ENCODE results near the gene KSR2. TPM values are rescaled to one million over a fixed set of nuclear protein-coding genes. Genes with fewer than 3 reads are reported as not detected.

The KSR2 gene
- total and polyA plus RNA-seq, 2 of the 4 experiments (the other 2 are of a cell fraction): not detected

DNA sequence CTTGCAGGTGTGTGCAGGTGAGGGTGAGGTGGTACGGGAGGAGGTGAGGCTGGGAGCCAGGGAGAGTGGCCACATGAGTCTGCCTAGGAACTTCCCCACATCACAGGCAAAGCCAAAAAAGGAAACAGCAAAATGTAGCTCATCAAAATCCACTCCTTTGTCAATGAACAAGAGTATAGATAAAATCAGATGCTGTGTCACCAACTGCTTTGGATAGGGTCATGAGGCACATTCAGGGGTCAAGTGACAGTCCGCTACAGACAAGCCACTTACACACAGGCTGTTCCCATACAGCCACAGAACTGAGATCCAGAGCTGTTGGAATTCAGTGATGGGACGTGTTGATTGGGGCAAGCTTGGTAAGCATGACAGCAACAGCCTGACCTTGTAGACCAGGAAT, 507.1 kb downstream of the KSR2 start:
- Histone ChIP-seq H3K9me3 (ENCODE audit: control insufficient read depth, insufficient read depth, low read length) (peaks cover 46% of the 10 kb centered on the region), H2AK9ac (replicated peaks; ENCODE audit: low read depth, low read length, poor library complexity) (no peak overlapping the region), H3K4ac (ENCODE audit: low read depth, low read length) (no peak overlapping the region), H4K91ac (ENCODE audit: insufficient read depth, low read depth, low read length) (no peak overlapping the region), H4K8ac (ENCODE audit: low read depth in 2 of 2, low read length in 2 of 2) (no peak overlapping the region), H3K23ac (ENCODE audit: low read depth, low read length) (no peak overlapping the region), H3K36me3 (ENCODE audit: control insufficient read depth, insufficient read depth, low read length) (no peaks in the 10 kb centered on the region), H2BK5ac (ENCODE audit: low read depth, low read length, poor library complexity, severe bottlenecking) (no peak overlapping the region), H2BK20ac (ENCODE audit: low read depth, low read length) (no peak overlapping the region), H3K27me3 (ENCODE audit: control insufficient read depth, insufficient read depth, low read length) (no peaks in the 10 kb centered on the region), H3K18ac (ENCODE audit: low read depth, low read length) (no peak overlapping the region), H2BK120ac (ENCODE audit: low read depth, low read length) (no peak overlapping the region), H2AFZ (replicated peaks; ENCODE audit: low read length, poor library complexity) (no peak overlapping the region), H3K56ac (ENCODE audit: extremely low read depth, insufficient read depth, low read length) (no peak overlapping the region), H3K4me3 (ENCODE audit: insufficient read depth, low read depth, low read length) (no peak overlapping the region), H4K5ac (ENCODE audit: low read depth, low read length) (no peak overlapping the region), H3K4me2 (ENCODE audit: low read depth, low read length) (no peak overlapping the region), H4K20me1 (ENCODE audit: insufficient read depth, low read length) (no peaks in the 10 kb centered on the region), H3K27ac (ENCODE audit: insufficient read depth, low read length) (no peak overlapping the region), H3K4me1 (ENCODE audit: control insufficient read depth, insufficient read depth, low read length) (no peaks in the 10 kb centered on the region), H3K14ac (replicated peaks; ENCODE audit: low read depth, low read length) (no peak overlapping the region), H2BK15ac (ENCODE audit: low read depth, low read length) (no peak overlapping the region), H3K79me1 (ENCODE audit: low read depth in 1 of 2, low read length in 2 of 2) (no peaks in the 10 kb centered on the region), H3K9ac (ENCODE audit: low read depth, low read length) (no peak overlapping the region), H3K9me1 (ENCODE audit: insufficient read depth, low read length) (no peaks in the 10 kb centered on the region), H2AK5ac (ENCODE audit: low read depth, low read length) (no peak overlapping the region)
- WGBS, 2 experiments (ENCODE audit: extremely low coverage in 2 of 2, insufficient read length in 1 of 2): no CpG with 5 or more reads among the region's 3 CpGs
- dilution Hi-C loops (cut with HindIII; ENCODE audit: low sequenced_read_pairs, unreplicated experiment): no loop called here
- DNase-seq: no peak
- intact Hi-C loops (cut with micrococcal nuclease): no loop called here
- in situ Hi-C loops (cut with MboI; ENCODE audit: low sequenced_read_pairs): no loop called here
- no peak for TF ChIP-seq RAD21 (IDR thresholded peaks at IDR 0.05; ENCODE audit: low read length)
- TF ChIP-seq, protein P1, sequence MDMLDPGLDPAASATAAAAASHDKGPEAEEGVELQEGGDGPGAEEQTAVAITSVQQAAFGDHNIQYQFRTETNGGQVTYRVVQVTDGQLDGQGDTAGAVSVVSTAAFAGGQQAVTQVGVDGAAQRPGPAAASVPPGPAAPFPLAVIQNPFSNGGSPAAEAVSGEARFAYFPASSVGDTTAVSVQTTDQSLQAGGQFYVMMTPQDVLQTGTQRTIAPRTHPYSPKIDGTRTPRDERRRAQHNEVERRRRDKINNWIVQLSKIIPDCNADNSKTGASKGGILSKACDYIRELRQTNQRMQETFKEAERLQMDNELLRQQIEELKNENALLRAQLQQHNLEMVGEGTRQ (IDR thresholded peaks at IDR 0.05; ENCODE audit: low read depth, low read length): no peak
- no peak for TF ChIP-seq MAFK (IDR thresholded peaks at IDR 0.05; ENCODE audit: low read depth, low read length)
- no peak for TF ChIP-seq BHLHE40 (IDR thresholded peaks at IDR 0.05; ENCODE audit: low read depth, low read length)
- no peak for TF ChIP-seq FOS (IDR thresholded peaks at IDR 0.05; ENCODE audit: low read depth, low read length)
- TF ChIP-seq CHD1 (IDR thresholded peaks at IDR 0.05; ENCODE audit: low read depth, low read length): no peak
- TF ChIP-seq, protein P2, sequence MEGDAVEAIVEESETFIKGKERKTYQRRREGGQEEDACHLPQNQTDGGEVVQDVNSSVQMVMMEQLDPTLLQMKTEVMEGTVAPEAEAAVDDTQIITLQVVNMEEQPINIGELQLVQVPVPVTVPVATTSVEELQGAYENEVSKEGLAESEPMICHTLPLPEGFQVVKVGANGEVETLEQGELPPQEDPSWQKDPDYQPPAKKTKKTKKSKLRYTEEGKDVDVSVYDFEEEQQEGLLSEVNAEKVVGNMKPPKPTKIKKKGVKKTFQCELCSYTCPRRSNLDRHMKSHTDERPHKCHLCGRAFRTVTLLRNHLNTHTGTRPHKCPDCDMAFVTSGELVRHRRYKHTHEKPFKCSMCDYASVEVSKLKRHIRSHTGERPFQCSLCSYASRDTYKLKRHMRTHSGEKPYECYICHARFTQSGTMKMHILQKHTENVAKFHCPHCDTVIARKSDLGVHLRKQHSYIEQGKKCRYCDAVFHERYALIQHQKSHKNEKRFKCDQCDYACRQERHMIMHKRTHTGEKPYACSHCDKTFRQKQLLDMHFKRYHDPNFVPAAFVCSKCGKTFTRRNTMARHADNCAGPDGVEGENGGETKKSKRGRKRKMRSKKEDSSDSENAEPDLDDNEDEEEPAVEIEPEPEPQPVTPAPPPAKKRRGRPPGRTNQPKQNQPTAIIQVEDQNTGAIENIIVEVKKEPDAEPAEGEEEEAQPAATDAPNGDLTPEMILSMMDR (conservative IDR thresholded peaks at IDR 0.05; ENCODE audit: low read depth, low read length): no peak
- no peak for TF ChIP-seq RFX5 (IDR thresholded peaks at IDR 0.05; ENCODE audit: low read depth, low read length)
- TF ChIP-seq MXI1 (IDR thresholded peaks at IDR 0.05; ENCODE audit: borderline replicate concordance, low read depth, low read length): no peak
- TF ChIP-seq NFE2L2 (IDR thresholded peaks at IDR 0.05; ENCODE audit: low read depth, low read length): no peak
- TF ChIP-seq SMC3 (IDR thresholded peaks at IDR 0.05; ENCODE audit: low read depth, low read length): no peak
- TF ChIP-seq POLR2A (IDR thresholded peaks at IDR 0.05; ENCODE audit: low read depth, low read length): no peak
- TF ChIP-seq RCOR1 (IDR thresholded peaks at IDR 0.05; ENCODE audit: insufficient replicate concordance, low read length): no peak
- no peak for TF ChIP-seq MAZ (IDR thresholded peaks at IDR 0.05; ENCODE audit: borderline replicate concordance, low read depth, low read length)
- TF ChIP-seq, protein P3, sequence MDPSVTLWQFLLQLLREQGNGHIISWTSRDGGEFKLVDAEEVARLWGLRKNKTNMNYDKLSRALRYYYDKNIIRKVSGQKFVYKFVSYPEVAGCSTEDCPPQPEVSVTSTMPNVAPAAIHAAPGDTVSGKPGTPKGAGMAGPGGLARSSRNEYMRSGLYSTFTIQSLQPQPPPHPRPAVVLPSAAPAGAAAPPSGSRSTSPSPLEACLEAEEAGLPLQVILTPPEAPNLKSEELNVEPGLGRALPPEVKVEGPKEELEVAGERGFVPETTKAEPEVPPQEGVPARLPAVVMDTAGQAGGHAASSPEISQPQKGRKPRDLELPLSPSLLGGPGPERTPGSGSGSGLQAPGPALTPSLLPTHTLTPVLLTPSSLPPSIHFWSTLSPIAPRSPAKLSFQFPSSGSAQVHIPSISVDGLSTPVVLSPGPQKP (IDR thresholded peaks at IDR 0.05; ENCODE audit: borderline replicate concordance, low read depth, low read length): no peak
- TF ChIP-seq CEBPB (IDR thresholded peaks at IDR 0.05; ENCODE audit: low read depth, low read length): no peak
- no TSS peak for BruUV-seq (replicated peaks)
- POLR2A ChIA-PET (ENCODE audit: unreplicated experiment): no interaction called here
- ATAC-seq (ENCODE audit: low read depth): no peak
- CTCF ChIA-PET: no interaction called here

All from IMR-90 (cell line).